Lung (tissue), 12 donors: Measurements from ENCODE around the gene PHOSPHO1. TPM values are rescaled to one million over a fixed set of nuclear protein-coding genes. Genes with fewer than 3 reads are reported as not detected.

Source experiments
- ATAC-seq: fragments of 200-7000 bp; cut with Tn5 transposase; one replicate; pipeline ENCODE4 v1.9.1; 2020; ENCODE audit warnings: moderate number of reproducible peaks; ENCODE audit not compliant: insufficient read depth, low FRiP score
- DNase-seq, 3 donors: peaks; one replicate each; pipeline ENCODE4 v3.0.0-alpha.2; 2013 to 2017
- H3K27ac ChIP-seq, 2 donors: one replicate each; pipeline ENCODE4 v1.5.1; 2013; ENCODE audit warnings: mild to moderate bottlenecking in 2 of 2, moderate library complexity in 2 of 2, control low read depth in 1 of 2, inconsistent platforms in 1 of 2, low read depth in 1 of 2, low read length in 1 of 2
- H3K27me3 ChIP-seq, 3 donors: one replicate each; pipeline ENCODE4 v1.5.1; 2013; ENCODE audit warnings: low read length in 2 of 3; ENCODE audit not compliant: control insufficient read depth in 3 of 3, insufficient read depth in 3 of 3
- H3K36me3 ChIP-seq, 4 donors: one replicate each; pipeline ENCODE4 v1.5.1; 2013; ENCODE audit warnings: low read length in 4 of 4, mild to moderate bottlenecking in 1 of 4, moderate library complexity in 1 of 4; ENCODE audit not compliant: control insufficient read depth in 4 of 4, insufficient read depth in 4 of 4
- H3K4me1 ChIP-seq, 5 donors: one replicate each; pipeline ENCODE4 v1.5.1; 2013; ENCODE audit warnings: low read length in 5 of 5, mild to moderate bottlenecking in 2 of 5, moderate library complexity in 1 of 5; ENCODE audit not compliant: control insufficient read depth in 5 of 5, insufficient read depth in 5 of 5
- H3K4me3 ChIP-seq: one replicate; pipeline ENCODE4 v1.5.1; 2013; ENCODE audit warnings: mild to moderate bottlenecking, control low read depth, moderate library complexity
- H3K9ac ChIP-seq, 2 donors: one replicate each; pipeline ENCODE4 v1.5.1; 2013; ENCODE audit warnings: low read length in 2 of 2, control low read depth in 1 of 2; ENCODE audit not compliant: insufficient read depth in 1 of 2
- H3K9me3 ChIP-seq, 4 donors: one replicate each; pipeline ENCODE4 v1.5.1; 2013; ENCODE audit warnings: low read length in 3 of 4, mild to moderate bottlenecking in 1 of 4, moderate library complexity in 1 of 4; ENCODE audit not compliant: control insufficient read depth in 4 of 4, insufficient read depth in 3 of 4
- WGBS, 2 donors: extraction: QIAGEN DNeasy Blood & Tissue Kit; methylation state at CpG; one replicate each; pipeline ENCODE4 v1.1.7; 2013; 5-methylcytosine and 5-hydroxymethylcytosine counted together
- polyA plus RNA-seq, 2 donors: library from polyadenylated mRNA; stranded (reverse); fragments of 200-250 nt; gene quantifications; one replicate each; pipeline ENCODE4 v1.2.1, GENCODE V29; 2013
- total RNA-seq, 2 donors: library from RNA; depleted of rRNA in 1 of 2; stranded (reverse); fragments of >200 nt in 1 of 2; gene quantifications; one replicate each; pipeline ENCODE4 v1.2.1, GENCODE V29; 2014 to 2021
- TF ChIP-seq, protein P1 (sequence below): IDR thresholded peaks from 2 replicates; pipeline ENCODE4 v1.5.1; 2012; ENCODE audit warnings: mild to moderate bottlenecking; ENCODE audit errors: control extremely low read depth, extremely low read depth
- donor health status: control.
- donor health status: control.
- donor health status: Bipolar disorder and iron deficiency.
- donor health status: healthy.
- donor health status: DM: yes; HTN: yes; CAD: no.

The PHOSPHO1 gene
- total and polyA plus RNA-seq, 4 donors, result 0.37 to 10.2 (median 1.9) TPM

DNA sequence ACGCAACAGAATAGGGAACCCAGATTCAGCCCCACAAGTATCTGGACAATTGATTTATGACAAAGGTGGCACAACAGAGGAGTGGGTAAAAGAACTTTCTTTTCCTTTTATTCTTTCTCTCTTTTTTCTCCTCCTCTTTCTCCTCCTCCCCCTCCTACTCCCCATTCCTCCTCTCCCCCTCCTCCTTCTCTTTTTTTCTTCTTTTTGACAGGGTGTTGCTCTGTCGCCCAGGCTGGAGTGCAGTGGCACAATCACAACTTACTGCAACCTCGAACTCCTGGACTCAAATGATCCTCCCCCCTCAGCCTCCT is 36.3 kb downstream of the PHOSPHO1 start:
- no peaks in the 10 kb centered on the region for H3K36me3 ChIP-seq
- H3K27me3 ChIP-seq, result no peaks in the 10 kb centered on the region
- H3K4me1 ChIP-seq, result peaks cover 0 to 6% (median 0%) of the 10 kb centered on the region in 5 donors
- 43 to 63% methylated on average over 3 of the region's 3 CpGs for WGBS, 2 donors
- DNase-seq, result no peak
- no peak overlapping the region for H3K27ac ChIP-seq
- H3K9me3 ChIP-seq, result no peaks in the 10 kb centered on the region
- TF ChIP-seq, protein P1, sequence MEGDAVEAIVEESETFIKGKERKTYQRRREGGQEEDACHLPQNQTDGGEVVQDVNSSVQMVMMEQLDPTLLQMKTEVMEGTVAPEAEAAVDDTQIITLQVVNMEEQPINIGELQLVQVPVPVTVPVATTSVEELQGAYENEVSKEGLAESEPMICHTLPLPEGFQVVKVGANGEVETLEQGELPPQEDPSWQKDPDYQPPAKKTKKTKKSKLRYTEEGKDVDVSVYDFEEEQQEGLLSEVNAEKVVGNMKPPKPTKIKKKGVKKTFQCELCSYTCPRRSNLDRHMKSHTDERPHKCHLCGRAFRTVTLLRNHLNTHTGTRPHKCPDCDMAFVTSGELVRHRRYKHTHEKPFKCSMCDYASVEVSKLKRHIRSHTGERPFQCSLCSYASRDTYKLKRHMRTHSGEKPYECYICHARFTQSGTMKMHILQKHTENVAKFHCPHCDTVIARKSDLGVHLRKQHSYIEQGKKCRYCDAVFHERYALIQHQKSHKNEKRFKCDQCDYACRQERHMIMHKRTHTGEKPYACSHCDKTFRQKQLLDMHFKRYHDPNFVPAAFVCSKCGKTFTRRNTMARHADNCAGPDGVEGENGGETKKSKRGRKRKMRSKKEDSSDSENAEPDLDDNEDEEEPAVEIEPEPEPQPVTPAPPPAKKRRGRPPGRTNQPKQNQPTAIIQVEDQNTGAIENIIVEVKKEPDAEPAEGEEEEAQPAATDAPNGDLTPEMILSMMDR, result no peak
- ATAC-seq, result no peak
- no peak overlapping the region for H3K4me3 ChIP-seq
- peak overlapping the region in 1 of 2 donors; percentile 98 for H3K9ac ChIP-seq

DNA sequence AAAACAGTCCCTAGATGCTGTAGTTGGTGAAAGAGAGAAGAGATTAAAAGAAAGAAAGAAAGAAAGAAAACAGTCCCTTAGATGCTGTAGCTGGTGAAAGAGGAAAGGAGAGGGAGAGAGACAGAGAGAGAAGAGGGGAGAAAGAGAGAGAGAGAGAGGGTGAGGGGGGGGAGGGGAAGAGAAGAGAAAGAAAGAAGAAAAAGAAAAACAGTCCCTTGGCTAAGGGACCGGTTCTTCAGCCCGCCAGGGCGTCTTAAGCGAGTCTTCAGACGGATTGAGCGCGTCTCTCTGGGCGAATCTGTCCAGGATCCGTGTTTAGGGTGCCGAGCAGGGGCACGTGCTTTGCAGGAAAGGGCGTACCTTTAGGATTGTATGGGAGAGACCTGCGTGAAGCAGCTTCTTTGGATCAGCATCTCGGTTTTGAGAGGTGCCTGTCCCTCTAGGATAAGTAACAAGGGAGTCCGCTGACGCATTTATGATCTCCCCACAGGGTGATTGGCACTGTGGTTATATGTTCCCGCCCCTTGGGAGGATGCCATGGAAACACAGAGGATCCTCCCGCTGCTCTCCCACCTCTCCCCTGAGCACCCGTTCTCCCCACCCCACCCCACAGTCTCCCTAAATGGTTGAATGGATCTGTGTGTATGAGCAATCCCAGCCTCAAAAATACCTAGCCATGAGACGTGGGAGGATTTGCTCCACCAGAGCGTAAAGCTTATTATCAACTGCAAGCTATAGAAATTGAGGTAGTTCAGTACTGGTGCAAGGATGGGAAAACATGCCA is 36.9 kb downstream of the PHOSPHO1 start:
- H3K27ac ChIP-seq, result peak overlapping the region in 1 of 2 donors; percentile 74
- no peaks in the 10 kb centered on the region for H3K36me3 ChIP-seq
- TF ChIP-seq, protein P1, result no peak
- peak overlapping the region; percentile 49 to 98 for H3K9ac ChIP-seq
- 3 to 10% methylated on average over 21 of the region's 21 CpGs for WGBS, 2 donors
- peak; percentile 69 to 77 (median 74) for DNase-seq
- ATAC-seq, result no peak
- no peak overlapping the region for H3K4me3 ChIP-seq
- H3K27me3 ChIP-seq, result no peaks in the 10 kb centered on the region
- H3K9me3 ChIP-seq, result no peaks in the 10 kb centered on the region
- peaks cover 0 to 6% (median 0%) of the 10 kb centered on the region in 5 donors for H3K4me1 ChIP-seq

DNA sequence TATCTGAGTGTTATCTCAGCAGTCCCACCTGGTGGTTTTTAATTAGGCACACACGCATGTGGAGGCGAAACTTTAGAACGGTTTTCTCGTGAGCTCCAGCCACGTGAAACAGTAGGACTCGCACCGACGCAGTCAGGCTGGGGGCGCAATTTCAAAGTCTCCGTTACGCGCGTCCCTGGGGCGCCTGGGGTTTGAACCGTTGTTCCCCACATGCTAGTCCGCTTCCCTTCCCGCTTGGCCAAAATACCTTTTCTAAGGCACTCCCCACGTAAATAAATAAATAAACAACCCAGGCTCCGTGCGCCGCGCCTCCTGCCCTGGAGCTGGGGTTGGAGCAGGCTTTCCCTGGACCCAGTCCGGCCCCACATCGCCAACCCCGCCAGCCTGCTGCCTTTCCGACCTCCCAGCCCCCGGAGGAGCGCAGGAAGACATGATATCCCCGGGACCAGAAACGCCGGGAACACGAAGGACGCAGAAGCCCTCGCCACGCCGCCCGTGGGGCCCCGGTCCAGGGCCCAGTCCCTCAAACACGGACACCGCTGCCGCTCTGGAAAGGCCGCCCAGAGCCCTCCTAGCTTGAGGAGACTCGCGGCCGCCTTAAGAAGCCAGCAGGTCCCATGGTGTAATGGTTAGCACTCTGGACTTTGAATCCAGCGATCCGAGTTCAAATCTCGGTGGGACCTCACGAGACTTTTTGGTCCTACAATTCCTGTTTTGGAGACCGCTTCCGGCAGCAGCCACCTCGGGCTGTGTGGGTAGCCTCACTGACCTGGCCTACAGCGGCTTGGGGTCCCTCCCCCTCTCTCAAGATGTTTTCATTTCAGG is 38.5 kb downstream of the PHOSPHO1 start:
- peak; percentile 96 to 97 (median 96) for DNase-seq
- no peaks in the 10 kb centered on the region for H3K36me3 ChIP-seq
- H3K27me3 ChIP-seq, result no peaks in the 10 kb centered on the region
- peak; percentile 79 for ATAC-seq
- H3K4me3 ChIP-seq, result peak overlapping the region; percentile 56
- WGBS, 2 donors, result 0% methylated on average over 47 to 53 of the region's 53 CpGs
- peak overlapping the region; percentile 95 to 97 for H3K27ac ChIP-seq
- peak overlapping the region; percentile 58 to 98 for H3K9ac ChIP-seq
- no peaks in the 10 kb centered on the region for H3K9me3 ChIP-seq
- peaks cover 0 to 6% (median 0%) of the 10 kb centered on the region in 5 donors for H3K4me1 ChIP-seq
- TF ChIP-seq, protein P1, result peak; percentile 22
